ELR (cell line): ENCODE measurements around the gene KCNH1.
"Not testable (repeated sequence)": the region's sequence is repeated elsewhere in the genome, so short reads cannot be mapped to it uniquely, and the experiment has no call there.

ENCODE experiments used
- DNase-seq: peaks from one replicate; pipeline ENCODE4 v3.0.0-alpha.2; 2015; ENCODE audit warnings: low read depth

Gene KCNH1

DNA sequence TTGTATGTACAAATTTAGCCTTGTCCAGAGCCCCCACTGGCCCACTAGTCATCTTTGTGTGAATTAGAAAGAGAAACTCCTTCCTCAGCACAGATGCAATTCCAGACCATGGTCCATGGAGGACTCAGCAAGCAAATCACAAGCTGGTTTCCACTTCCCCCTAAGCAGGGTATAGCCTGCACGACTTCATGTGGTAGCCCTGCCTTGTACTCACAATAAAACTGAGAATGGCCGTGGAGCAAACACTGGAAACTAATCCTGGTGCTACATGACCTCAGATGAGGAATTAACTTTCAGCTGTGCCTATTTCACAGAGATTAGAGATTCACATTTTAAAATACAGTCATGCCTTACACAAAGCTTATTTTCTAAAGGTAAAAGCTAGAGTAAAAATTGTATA, 32.5 kb downstream of the KCNH1 start:
- DNase-seq, result no peak

DNA sequence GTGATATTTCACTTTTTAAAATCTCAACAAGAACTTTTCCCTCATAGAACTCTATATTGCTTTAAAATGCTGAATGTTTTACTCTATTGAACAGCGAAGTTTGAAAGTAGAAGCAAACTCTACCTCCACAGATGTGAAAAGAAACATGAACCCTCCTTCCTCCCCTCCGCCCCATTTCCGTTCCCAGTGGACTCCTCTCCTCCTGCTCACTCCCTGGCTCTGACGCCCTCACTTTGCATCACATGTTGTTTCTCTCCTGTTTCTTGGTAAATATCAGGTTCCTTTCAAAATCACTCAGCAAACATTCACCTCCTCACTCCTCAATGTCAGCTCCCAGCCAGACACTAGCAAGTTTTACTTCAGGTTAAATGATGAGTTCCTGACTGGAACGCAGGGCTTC, 34.6 kb downstream of the KCNH1 start:
- DNase-seq, result no peak

DNA sequence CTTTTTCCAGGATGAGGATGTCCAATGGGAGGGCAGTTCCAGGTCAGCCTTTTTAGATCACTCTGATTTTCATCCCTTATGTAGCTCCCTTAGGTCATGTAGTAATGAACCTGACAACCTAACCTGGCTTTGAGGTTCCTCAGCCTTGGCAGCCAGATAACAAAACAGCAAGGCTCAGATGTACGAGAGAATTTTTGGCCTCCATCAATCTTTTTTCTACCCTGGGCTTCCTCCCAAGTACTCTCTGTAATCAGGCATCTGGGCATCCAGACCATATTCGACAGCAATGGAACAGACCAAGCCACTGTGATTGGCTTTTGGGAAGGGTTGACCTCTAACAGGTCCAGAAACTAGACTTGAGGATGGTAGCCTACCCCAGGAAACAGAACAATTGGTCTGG, 38.6 kb downstream of the KCNH1 start:
- no peak for DNase-seq

DNA sequence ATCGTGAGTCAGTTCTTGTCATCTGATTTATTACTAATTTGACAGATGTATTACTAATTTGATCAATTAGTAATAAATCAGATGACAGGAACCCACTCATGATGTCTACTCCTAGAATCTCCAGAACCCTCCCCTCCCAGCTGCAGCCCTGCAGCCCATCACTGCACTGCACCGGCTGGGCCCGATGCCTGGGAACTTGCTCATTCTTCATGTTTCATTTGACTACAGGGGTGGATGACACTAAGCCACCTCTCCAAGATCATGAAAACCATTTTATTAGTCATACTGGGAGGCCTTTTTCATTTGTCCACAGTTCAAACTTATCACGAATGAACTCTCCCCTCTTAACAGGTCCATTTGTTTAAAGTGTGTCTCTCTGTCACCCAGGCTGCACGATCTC, 41.0 kb downstream of the KCNH1 start:
- DNase-seq, result no peak

DNA sequence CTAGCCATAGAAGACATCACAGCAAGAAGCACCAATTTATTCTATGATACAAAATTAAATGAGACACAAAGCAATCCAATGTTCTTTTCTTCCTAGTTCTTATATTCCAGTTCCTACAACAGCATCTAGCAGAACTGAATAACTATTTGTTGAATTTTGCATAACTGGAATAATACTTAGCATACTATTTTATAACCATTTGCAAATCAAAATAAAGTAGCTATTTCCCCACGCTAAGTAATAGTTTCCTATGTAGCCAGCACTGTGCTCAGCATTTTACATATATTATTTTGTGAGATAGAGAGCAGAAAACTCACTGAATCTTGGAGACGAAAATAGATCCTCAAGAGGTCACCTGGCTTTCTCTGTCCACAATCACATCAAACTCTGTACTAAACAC, 42.1 kb downstream of the KCNH1 start:
- DNase-seq, result no peak

DNA sequence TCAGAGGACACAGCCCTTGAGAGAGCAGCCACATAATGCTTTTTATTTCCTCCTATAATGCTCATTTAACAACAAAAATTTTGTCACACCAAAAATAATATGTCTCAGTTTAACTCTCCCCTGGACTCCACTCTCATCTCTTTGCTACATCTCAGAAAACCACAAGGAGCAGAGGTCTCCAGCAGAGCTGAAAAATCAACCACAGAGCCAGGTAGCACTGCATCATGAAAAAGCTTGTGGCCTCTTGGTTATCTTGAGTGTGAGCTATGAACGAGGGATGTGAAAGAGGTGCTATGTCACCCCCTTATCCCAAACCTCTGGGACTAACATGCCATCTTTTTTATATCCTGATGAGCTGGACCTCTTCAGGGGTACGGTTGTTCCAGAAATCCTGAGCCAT, 44.4 kb downstream of the KCNH1 start:
- no peak for DNase-seq

DNA sequence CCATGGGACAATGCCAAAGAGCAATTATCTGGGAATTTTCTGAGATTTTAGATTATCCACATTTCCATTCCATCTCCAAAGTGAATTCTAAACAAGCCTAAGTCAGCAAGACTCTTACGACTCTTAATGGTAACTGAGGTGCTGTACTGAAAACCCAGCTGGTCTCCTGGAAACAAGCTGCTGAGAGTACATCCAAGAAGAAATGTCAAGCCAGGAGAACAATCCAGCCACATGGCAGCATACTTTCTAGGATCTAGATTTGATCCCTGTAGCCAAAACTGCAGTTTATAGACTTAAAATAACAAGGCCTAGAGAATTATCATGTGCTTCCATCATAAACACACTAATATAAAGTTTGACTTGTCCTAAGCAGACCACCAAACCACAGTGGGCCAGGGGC, 45.8 kb downstream of the KCNH1 start:
- no peak for DNase-seq

DNA sequence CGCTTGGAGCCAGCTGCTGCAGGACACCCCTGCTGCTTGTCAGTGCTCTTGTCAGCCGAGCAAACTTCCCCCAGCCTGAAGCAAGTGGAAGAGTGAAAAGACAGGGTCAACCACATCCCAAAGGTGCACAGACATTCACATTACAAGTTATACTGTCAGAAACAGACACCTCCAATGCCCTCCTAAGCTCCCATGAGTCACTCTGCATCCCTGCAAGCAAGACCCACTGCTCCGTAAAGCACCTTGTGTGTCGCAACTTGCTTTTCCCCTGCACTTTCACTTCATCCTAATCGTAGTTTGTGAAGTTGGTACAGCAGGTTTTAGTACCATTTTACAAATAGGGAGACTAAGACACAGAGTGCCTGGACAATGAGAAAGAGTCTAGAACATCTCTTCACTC, 51.1 kb downstream of the KCNH1 start:
- DNase-seq, result peak; percentile 29

DNA sequence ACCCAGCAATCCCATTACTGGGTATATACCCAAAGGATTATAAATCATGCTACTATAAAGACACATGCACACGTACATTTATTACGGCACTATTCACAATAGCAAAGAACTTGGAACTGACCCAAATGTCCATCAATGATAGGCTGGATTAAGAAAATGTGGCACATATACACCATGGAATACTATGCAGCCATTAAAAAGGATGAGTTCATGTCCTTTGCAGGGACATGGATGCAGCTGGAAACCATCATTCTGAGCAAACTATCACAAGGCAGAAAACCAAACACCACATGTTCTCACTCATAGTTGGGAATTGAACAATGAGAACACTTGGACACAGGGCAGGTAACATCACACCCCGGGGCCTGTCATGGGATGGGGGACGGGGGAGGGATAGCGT, 52.5 kb downstream of the KCNH1 start:
- DNase-seq, result not testable (repeated sequence)

DNA sequence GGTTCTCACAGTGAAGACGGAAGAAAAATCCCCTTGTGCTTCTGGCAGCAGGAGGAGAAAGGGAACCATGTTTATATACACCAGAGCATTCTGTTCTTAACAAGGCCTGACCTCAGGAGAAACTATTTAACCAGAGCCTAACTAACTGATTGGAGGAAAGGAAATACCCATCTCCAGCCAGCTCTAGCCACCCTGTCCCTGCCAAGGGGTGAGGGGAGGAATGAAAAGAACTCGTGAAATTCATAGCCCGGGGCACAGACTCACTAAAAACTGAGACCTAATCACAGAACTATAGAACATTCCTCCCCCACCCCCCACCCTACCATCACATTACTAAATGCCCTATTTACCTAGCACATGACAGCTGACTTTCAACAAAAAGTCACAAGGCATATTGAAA, 65.0 kb downstream of the KCNH1 start:
- peak; percentile 4 for DNase-seq

DNA sequence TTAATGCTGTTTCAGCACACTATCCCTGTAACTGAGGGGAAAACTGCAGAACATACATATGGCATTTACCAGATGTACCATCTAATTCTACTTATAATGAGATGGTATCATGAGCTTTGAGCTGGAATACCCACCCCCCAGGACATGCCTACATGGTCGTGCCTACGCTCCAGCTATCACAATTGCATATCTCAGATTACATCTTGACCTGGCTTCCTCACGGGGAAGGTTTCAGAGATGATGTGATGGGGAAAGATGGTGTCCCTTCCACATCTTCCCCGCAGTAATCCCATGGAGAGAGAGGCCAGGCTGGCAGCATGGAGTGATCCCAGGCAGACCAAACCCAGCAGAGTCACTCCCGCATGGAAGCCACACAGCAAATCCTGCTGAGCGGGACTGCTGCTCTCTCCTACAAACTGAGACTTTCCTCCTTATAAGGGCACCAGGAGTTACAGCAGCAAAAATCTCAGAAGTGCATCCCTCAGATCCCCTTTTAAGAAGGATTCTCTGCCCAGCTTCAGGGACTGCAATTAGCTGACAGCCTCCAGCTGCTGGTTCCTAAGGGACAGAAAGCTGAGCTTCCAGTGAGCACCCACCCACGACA, 67.1 kb downstream of the KCNH1 start:
- no peak for DNase-seq

DNA sequence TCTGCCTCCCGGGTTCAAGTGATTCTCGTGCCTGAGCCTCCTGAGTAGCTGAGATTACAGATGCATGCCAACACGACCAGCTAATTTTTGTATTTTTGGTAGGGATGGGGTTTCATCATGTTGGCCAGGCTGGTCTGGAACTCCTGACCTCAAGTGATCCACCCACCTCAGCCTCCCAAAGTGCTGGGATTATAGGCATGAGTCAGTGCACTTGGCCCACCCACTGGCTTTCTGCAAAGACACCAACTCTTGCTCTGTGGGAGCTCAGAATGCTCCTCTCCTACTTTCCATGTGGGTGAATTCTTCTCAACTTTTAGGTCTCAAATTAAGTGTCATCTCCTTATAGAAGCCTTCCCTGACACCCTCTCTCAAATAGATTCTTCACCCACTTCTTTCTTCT, 92.1 kb downstream of the KCNH1 start:
- DNase-seq, result not testable (repeated sequence)

DNA sequence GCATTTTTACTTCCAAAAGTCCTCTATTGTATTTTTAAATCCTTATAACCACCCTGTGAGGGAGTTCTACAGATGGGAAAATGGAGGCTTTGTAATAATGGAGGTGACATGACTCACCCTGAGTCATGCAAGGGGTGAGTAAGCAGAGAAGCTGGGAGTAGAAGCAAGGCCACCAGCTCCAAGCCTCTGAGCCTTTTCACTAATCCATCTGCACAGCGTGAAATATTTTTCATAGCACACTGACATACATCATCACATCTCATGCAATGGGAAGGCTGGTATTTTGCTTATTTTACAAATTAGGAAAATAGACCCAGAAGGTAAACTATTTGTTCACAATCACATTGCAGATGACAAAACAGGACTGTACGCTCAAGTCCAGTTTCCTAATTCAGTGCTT, 96.9 kb downstream of the KCNH1 start:
- peak; percentile 94 for DNase-seq

DNA sequence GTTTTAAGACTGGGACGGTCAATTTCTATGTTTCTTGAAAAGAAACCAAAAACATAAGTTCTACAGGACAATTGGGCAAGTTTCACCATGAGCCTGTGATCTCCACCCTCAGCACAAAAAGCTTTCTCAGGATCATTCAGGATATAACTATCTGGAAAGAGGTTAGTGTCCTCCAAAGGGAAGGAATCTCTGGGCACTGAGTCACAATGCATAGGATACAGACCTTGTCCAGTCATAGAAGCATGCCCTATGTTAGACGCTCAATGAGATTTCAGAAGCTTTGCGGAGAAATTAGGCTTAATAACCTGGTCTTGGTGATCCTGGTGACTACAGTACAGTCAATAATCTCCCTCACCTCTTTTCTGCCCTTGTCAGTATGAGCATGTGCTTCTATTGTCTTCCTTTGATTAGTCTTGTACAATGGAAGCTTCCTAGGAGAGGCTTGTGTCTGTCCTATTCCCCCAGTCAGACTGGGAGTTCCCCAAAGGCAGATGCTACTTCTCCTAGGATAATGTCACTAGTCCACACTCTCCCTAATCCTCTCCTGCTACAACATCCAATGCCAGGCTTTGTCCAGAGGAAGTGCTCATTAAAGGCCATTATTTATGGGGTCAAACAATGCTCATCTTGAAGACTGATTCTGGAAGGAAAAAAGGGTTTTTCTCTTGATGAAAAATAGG, 97.4 kb downstream of the KCNH1 start:
- peak; percentile 45 for DNase-seq

DNA sequence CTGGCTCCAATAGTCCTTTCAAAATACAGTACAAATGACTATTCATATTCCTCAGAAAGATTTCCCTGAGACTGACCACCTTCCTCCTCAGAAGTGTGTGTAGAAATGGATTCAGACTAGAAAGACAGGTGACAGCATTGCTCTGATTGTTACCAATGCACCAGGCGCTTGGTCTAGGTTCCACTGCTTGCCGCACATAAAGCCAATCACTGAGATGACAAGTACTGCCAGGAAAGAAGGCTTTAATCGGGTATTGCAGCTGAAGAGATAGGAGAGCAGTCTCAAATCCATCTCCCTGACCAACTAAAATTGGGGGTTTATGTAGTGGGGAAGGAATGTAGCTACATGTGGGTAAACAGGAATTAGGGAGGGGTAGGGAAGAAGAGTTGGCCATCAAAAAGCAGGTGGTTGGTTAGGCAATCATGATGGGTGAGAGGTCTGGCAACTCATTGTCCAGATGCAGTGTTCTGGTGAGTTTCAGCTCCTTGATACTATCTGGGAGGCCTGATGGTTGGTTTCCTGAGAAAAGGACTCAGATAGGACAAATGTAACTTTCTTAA, 98.0 kb downstream of the KCNH1 start:
- DNase-seq, result no peak

DNA sequence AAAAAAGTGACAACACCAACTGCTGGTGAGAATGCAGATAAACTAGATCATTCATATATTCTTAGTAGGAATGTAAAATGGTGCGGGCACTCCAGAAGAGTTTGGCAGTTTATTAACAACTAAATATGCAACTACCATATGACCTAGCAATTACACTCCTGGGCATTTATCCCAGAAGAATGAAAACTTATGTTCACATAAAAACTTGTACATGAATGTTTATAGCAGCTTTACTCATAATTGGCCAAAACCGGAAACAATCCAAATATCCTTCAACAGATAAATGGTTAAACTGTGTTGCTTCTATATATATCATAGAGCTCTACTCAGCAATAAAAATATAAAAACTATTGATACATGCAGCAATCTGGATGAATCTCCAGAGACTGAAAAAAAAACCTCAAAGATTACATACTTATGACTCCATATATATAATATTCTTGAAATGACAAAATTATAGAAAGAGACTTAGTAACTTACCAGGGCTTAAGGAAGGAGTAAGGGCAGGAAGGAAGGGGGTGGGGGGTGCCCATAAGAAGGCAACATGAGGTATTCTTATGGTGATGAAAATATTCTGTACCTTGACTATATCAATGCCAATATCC, 99.9 kb downstream of the KCNH1 start:
- no peak for DNase-seq

DNA sequence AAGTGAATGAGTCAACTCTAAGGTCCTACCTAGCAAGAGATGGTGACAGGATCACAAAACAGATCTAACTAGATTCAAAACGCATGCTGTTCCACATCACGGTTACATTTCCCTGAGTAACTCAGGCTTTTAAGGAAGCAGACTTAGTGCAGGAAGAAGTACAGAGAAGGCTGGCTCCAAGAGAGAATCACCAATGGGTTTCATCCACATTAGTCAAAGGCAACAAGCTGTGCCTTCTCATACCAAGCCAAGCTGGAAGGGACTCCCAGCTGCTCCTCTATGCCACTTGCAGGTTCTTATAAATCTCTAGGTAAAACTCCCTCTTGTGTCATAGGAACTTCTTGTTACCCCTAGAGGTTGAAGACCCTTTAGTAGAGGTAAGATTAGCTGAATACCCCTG, 109.0 kb downstream of the KCNH1 start:
- DNase-seq, result no peak

DNA sequence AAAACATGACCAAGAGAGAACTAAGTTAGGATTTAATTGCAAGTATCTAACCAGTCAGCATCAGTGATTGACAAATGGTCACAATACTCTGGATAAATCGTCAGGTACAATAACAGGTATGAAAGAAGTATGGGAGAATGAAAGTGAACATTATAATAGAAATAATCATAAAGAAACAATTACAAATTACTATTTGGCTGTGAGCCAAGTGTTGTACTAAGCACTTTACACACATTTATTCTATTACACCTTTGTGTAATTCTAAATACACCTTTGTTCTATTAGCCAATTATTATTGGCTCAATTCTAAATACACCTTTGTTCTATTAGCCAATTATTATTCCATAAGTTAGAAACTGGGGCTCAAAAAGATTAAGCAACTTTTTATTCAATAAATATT, 114.7 kb downstream of the KCNH1 start:
- no peak for DNase-seq

DNA sequence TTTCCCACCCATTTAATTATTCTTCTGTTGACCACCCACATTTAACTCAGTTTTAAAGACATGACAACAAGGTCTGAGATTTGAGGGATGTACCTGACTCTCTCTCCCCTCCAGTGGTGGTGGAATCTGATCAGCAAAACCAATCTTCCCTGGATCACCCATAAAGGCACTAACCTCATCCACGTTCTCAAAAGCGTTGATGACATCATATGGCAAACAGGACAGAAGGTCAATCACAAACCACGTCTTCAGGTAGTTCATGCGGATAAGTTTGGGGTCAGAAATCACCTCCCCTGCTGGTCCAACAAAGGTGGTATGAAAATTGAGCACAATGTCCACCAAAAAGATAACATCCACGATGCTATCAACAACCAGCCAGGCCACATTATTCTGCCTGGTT, 115.3 kb downstream of the KCNH1 start:
- DNase-seq, result no peak

DNA sequence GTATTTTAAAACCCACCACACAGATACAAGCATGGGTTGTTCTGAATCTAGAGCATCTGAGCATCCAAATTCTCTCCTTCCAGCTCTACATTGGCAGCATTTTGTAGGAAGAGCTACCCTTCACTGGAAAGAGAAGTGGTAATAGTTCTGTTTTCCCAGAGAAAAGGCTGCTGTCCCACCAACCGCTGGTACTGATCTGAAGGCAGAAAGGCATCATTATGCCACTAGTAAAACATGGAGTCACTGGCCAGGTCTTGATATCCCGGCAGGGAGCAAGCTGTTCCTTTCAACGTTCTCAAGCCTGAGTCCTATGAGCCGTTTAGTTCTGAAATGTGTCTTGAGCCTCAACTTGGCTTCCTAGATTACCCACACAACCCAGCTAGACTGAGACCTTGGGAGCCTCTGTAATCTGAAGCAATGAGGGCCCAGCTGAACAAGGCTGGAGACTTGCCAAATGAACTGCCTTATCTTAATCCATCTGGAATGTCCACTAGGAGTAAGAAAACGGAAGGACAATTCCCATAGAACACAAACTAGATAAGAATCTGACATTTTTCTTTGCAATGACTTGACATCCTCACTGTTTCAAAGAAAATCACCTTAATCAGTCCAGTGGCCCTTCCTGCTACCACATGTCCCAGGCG, 116.8 kb downstream of the KCNH1 start:
- peak; percentile 30 for DNase-seq

DNA sequence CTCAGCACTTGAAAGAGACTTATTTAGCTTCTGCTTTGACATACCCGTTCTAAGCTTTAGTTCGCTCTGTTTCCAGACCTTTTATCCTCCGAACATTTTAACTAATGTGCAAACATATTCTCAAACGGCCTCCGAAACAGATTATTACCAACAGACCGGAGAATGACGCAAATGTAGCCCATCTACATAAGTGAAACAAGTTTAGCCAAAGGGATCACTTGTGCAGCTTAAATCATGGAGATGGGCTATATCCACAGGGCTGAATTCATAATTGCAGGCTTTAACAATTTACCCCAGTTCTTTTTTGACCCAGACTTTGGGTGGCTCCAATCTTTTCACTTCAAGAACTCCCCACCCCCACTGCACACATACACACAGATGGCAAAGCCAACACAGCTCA, 119.7 kb downstream of the KCNH1 start:
- DNase-seq, result no peak

DNA sequence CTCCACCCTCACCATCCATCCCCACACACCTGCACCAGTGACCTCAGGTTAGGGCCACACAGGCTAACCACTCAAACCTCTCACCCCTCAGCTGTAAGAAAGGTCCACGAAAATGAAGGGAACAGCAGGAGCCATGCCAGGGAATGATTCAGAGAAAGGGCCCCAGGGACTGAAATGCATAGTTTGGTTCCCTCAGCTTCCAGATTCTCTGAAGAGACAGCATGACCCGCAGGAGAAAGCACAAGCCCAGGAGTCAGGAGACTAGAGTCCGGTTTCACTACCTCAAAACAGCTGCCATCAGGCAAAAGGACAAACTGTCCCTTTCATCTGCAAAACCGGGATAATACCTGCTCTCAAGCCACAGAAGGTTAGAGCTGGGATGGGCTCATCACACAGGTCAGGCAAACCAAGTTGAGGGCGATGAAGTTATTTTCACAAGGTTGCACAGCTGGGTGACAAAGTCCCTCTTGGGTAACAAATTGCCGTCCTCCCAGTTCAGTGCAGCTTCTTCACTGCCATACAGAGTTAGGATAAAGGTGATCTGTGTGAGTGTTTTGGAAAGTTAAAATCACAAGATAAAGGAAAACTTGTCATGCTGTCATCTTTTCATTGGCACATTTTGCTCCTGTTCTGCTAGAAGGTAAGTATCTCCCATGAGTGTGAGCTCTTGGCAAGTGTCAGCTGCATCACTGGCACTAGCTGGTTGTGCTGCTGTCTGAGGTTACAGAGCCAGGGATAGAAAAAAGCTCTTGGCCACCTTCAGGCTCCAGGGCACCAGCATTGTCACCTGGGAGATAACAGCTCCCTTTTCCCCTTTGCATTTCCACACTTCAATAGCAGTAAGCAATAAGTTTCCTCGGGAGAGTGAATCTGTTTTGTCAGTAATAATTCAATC, 120.4 kb downstream of the KCNH1 start:
- peak; percentile 9 for DNase-seq
